ENCODE results near the gene DRAM1. TPM values are rescaled to one million over a fixed set of nuclear protein-coding genes. Genes with fewer than 3 reads are reported as not detected.

Gene DRAM1
- polyA plus RNA-seq, 1 donor (not counting 4 experiments of a cell fraction or from before 2014, with no cell fraction given) = 21.7 TPM

- Histone ChIP-seq H3K4me3 (ENCODE audit: control insufficient read depth in 2 of 3, extremely low read depth in 1 of 3, insufficient read depth in 2 of 3, low read depth in 1 of 3, low read length in 3 of 3) (no peak overlapping the region), H3K27ac (ENCODE audit: control insufficient read depth, insufficient read depth, low read length) (no peak overlapping the region), H2AFZ (ENCODE audit: control insufficient read depth, low read length) (no peak overlapping the region), H3K36me3 (ENCODE audit: control insufficient read depth in 2 of 2, extremely low read depth in 1 of 2, insufficient read depth in 2 of 2, low read length in 2 of 2) (peaks cover 0 to 2% of the 10 kb centered on the region in 2 experiments), H3K4me2 (ENCODE audit: control insufficient read depth, extremely low read depth, insufficient read depth, low read depth, low read length) (no peak overlapping the region), H3K27me3 (ENCODE audit: control insufficient read depth, extremely low read depth, insufficient read depth, low read length) (no peaks in the 10 kb centered on the region), H3K9ac (ENCODE audit: control insufficient read depth, extremely low read depth, insufficient read depth, low read length) (no peak overlapping the region), H3K4me1 (ENCODE audit: control insufficient read depth, extremely low read depth, insufficient read depth, low read length) (peaks cover 5% of the 10 kb centered on the region), H4K20me1 (ENCODE audit: control insufficient read depth, extremely low read depth, insufficient read depth, low read length) (no peaks in the 10 kb centered on the region), H3K79me2 (ENCODE audit: control insufficient read depth, insufficient read depth, low read length) (no peaks in the 10 kb centered on the region), H3K9me1 (ENCODE audit: control insufficient read depth, extremely low read depth, insufficient read depth, low read length) (no peaks in the 10 kb centered on the region), H3K9me3 (ENCODE audit: control insufficient read depth, low read depth, low read length) (no peaks in the 10 kb centered on the region)
- no peak for TF ChIP-seq EZH2 (IDR thresholded peaks at IDR 0.05; ENCODE audit: low read length)
- TF ChIP-seq, protein P1, sequence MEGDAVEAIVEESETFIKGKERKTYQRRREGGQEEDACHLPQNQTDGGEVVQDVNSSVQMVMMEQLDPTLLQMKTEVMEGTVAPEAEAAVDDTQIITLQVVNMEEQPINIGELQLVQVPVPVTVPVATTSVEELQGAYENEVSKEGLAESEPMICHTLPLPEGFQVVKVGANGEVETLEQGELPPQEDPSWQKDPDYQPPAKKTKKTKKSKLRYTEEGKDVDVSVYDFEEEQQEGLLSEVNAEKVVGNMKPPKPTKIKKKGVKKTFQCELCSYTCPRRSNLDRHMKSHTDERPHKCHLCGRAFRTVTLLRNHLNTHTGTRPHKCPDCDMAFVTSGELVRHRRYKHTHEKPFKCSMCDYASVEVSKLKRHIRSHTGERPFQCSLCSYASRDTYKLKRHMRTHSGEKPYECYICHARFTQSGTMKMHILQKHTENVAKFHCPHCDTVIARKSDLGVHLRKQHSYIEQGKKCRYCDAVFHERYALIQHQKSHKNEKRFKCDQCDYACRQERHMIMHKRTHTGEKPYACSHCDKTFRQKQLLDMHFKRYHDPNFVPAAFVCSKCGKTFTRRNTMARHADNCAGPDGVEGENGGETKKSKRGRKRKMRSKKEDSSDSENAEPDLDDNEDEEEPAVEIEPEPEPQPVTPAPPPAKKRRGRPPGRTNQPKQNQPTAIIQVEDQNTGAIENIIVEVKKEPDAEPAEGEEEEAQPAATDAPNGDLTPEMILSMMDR (optimal IDR thresholded peaks at IDR 0.05 in 1 of 3, IDR thresholded peaks at IDR 0.05 in 1 of 3, conservative IDR thresholded peaks at IDR 0.05 in 1 of 3; ENCODE audit: extremely low read depth in 1 of 3, insufficient read depth in 2 of 3, low read length in 3 of 3) = no peak
- DNase-seq (ENCODE audit: low read depth, low spot score) = no peak
- FAIRE-seq = no peak
- dilution Hi-C loops (cut with MboI; ENCODE audit: extremely low pct_ligation_motif_present, low sequenced_read_pairs) = no loop called here
Measured at GRCh38 chr12:101925935-101926334, 48.6 kb downstream of the DRAM1 start.

DNA sequence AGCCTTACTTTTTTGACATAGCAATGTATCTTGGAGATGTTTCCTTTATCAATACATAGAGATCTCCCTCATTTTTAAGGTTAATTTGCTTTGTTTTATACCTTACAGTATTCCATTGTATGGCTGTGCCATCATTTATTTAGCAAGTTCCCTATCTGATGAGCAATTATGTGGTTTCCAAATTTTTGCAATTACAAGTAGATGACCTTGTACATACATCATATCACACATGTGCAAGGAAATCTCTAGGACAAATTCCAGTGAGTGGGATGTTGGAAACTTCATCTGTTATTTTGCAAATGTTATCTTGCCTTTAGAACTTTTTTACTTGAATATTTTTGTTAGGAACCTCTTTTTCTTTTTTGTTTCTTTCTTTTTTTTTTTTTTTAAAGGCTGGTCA lies 49.7 kb downstream of the DRAM1 start:
- FAIRE-seq (no peak), DNase-seq (ENCODE audit: low read depth, low spot score) (no peak)
- Histone ChIP-seq H4K20me1 (ENCODE audit: control insufficient read depth, extremely low read depth, insufficient read depth, low read length) (no peaks in the 10 kb centered on the region), H2AFZ (ENCODE audit: control insufficient read depth, low read length) (no peak overlapping the region), H3K9ac (ENCODE audit: control insufficient read depth, extremely low read depth, insufficient read depth, low read length) (no peak overlapping the region), H3K27me3 (ENCODE audit: control insufficient read depth, extremely low read depth, insufficient read depth, low read length) (no peaks in the 10 kb centered on the region), H3K9me3 (ENCODE audit: control insufficient read depth, low read depth, low read length) (no peaks in the 10 kb centered on the region), H3K9me1 (ENCODE audit: control insufficient read depth, extremely low read depth, insufficient read depth, low read length) (no peaks in the 10 kb centered on the region), H3K4me3 (ENCODE audit: control insufficient read depth in 2 of 3, extremely low read depth in 1 of 3, insufficient read depth in 2 of 3, low read depth in 1 of 3, low read length in 3 of 3) (no peak overlapping the region), H3K36me3 (ENCODE audit: control insufficient read depth in 2 of 2, extremely low read depth in 1 of 2, insufficient read depth in 2 of 2, low read length in 2 of 2) (peaks cover 0 to 2% of the 10 kb centered on the region in 2 experiments), H3K4me2 (ENCODE audit: control insufficient read depth, extremely low read depth, insufficient read depth, low read depth, low read length) (no peak overlapping the region), H3K27ac (ENCODE audit: control insufficient read depth, insufficient read depth, low read length) (no peak overlapping the region), H3K79me2 (ENCODE audit: control insufficient read depth, insufficient read depth, low read length) (no peaks in the 10 kb centered on the region), H3K4me1 (ENCODE audit: control insufficient read depth, extremely low read depth, insufficient read depth, low read length) (peaks cover 5% of the 10 kb centered on the region)
- no peak for TF ChIP-seq EZH2 (IDR thresholded peaks at IDR 0.05; ENCODE audit: low read length)
- TF ChIP-seq, protein P1 (optimal IDR thresholded peaks at IDR 0.05 in 1 of 3, IDR thresholded peaks at IDR 0.05 in 1 of 3, conservative IDR thresholded peaks at IDR 0.05 in 1 of 3; ENCODE audit: extremely low read depth in 1 of 3, insufficient read depth in 2 of 3, low read length in 3 of 3) = no peak
- dilution Hi-C loops (cut with MboI; ENCODE audit: extremely low pct_ligation_motif_present, low sequenced_read_pairs) = no loop called here

Measured in keratinocyte (primary cell).